ENCODE results near the gene CWC27.

The CWC27 gene

GRCh38 chr5:65062469-65063083, 293.8 kb downstream of the CWC27 start:
- no peak for DNase-seq (ENCODE audit: extremely low read depth in 1 of 2, low read depth in 1 of 2)

GRCh38 chr5:65065001-65065511, 296.3 kb downstream of the CWC27 start:
- DNase-seq (ENCODE audit: extremely low read depth in 1 of 2, low read depth in 1 of 2), result no peak

- no peak for DNase-seq (ENCODE audit: extremely low read depth in 1 of 2, low read depth in 1 of 2)
These were observed 297.8 kb downstream of the CWC27 start for GRCh38 chr5:65066387-65067146.

GRCh38 chr5:65067147-65067506, 298.4 kb downstream of the CWC27 start:
- no peak for DNase-seq (ENCODE audit: extremely low read depth in 1 of 2, low read depth in 1 of 2)
